H4 (cell line): Measurements from ENCODE around the gene ABCC8. TPM values are rescaled to one million over a fixed set of nuclear protein-coding genes. Genes with fewer than 3 reads are reported as not detected.
"Not testable (repeated sequence)": the region's sequence is repeated elsewhere in the genome, so short reads cannot be mapped to it uniquely, and the experiment has no call there.

Experiments used
- DNase-seq: peaks from one replicate; pipeline ENCODE4 v3.0.0-alpha.2; 2015; ENCODE audit warnings: low spot score
- total RNA-seq: library from RNA; depleted of rRNA; stranded (reverse); fragments of >200 nt; shearing (Covaris generic); gene quantifications from 2 replicates; pipeline ENCODE4 v1.2.3, GENCODE V29; 2014

The ABCC8 gene
- total RNA-seq, 1 experiment from 2014 or later, result not detected

- no peak for DNase-seq
Measured at GRCh38 chr11:17428925-17429324, 47.7 kb downstream of the ABCC8 start.

GRCh38 chr11:17428261-17428660, 48.4 kb downstream of the ABCC8 start:
- no peak for DNase-seq

- not testable (repeated sequence) for DNase-seq
Measured at GRCh38 chr11:17426233-17426632, 50.4 kb downstream of the ABCC8 start.

- DNase-seq, result no peak
Measured at GRCh38 chr11:17423533-17424310, 52.9 kb downstream of the ABCC8 start.

GRCh38 chr11:17421781-17422180, 54.9 kb downstream of the ABCC8 start:
- no peak for DNase-seq

GRCh38 chr11:17418444-17419081, 58.1 kb downstream of the ABCC8 start:
- no peak for DNase-seq

GRCh38 chr11:17416492-17416891, 60.2 kb downstream of the ABCC8 start:
- DNase-seq, result no peak

GRCh38 chr11:17415523-17416104, 61.0 kb downstream of the ABCC8 start:
- DNase-seq, result no peak

- no peak for DNase-seq
Measured at GRCh38 chr11:17414992-17415391, 61.7 kb downstream of the ABCC8 start.

GRCh38 chr11:17414317-17414737, 62.3 kb downstream of the ABCC8 start:
- DNase-seq, result no peak

GRCh38 chr11:17413414-17414316, 63.0 kb downstream of the ABCC8 start:
- no peak for DNase-seq

- DNase-seq, result no peak
Measured at GRCh38 chr11:17412488-17413180, 64.0 kb downstream of the ABCC8 start.

- no peak for DNase-seq
Measured at GRCh38 chr11:17411418-17411817, 65.2 kb downstream of the ABCC8 start.

GRCh38 chr11:17410606-17411379, 65.9 kb downstream of the ABCC8 start:
- no peak for DNase-seq

- DNase-seq, result no peak
Measured at GRCh38 chr11:17408641-17409040, 68.0 kb downstream of the ABCC8 start.

- DNase-seq, result no peak
Measured at GRCh38 chr11:17408026-17408425, 68.6 kb downstream of the ABCC8 start.

- DNase-seq, result no peak
Measured at GRCh38 chr11:17407575-17407974, 69.1 kb downstream of the ABCC8 start.

- no peak for DNase-seq
Measured at GRCh38 chr11:17406818-17407149, 69.9 kb downstream of the ABCC8 start.

- no peak for DNase-seq
Measured at GRCh38 chr11:17406082-17406817, 70.4 kb downstream of the ABCC8 start.
